OCI-LY1 (cell line): ENCODE results near the gene BPTF.

ENCODE experiments used
- CTCF ChIP-seq: fragments of 200-600 bp; sonication (generic), shearing (Covaris generic); IDR thresholded peaks from 2 replicates; pipeline ENCODE4 v1.5.1; 2017; ENCODE audit warnings: mild to moderate bottlenecking, antibody characterized with exemption, low read length, moderate library complexity, mixed read lengths
- EZH2 ChIP-seq: fragments of 200-600 bp; sonication (generic), shearing (Covaris generic); IDR thresholded peaks from 2 replicates; pipeline ENCODE4 v1.8.0; 2017; ENCODE audit warnings: borderline replicate concordance, mixed run types, mild to moderate bottlenecking, antibody characterized with exemption, low read length, moderate library complexity, mixed read lengths

DNA sequence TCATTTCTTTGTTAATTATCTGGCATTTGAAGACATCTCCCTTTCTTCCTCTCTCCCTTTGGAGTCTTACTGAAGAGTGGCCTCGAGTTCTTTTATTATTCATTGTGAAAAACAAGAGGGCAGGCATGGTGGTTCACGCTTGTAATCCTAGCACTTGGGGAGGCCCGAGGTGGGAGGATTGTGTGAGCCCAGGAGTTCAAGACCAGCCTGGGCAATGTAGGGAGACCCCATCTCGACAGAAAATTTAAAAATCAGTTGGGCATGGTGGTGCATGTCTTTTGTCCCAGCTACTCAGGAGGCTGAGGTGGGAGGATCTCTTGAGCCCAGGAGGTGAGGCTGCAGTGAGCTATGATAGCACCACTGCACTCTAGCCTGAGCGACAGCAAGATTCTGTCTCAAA lies 20.1 kb downstream of the BPTF start:
- no peak for TF ChIP-seq CTCF
- TF ChIP-seq EZH2 = no peak
